Lower lobe of right lung (tissue), 2 donors: ENCODE measurements around the gene ODAD4. TPM values are rescaled to one million over a fixed set of nuclear protein-coding genes. Genes with fewer than 3 reads are reported as not detected.

ENCODE experiments used
- ATAC-seq, 2 donors: fragments of 200-7000 bp; cut with Tn5 transposase; one replicate each; pipeline ENCODE4 v1.9.1; 2020 to 2022; ENCODE audit warnings: mild to moderate bottlenecking in 2 of 2, moderate library complexity in 2 of 2
- DNase-seq: peaks from one replicate; pipeline ENCODE4 v3.0.0-alpha.2; 2020
- H3K27ac ChIP-seq: fragments of 200-600 bp; one replicate; pipeline ENCODE4 v1.8.0; 2022
- H3K27me3 ChIP-seq: fragments of 200-600 bp; one replicate; pipeline ENCODE4 v1.8.0; 2022; ENCODE audit warnings: low read depth
- H3K36me3 ChIP-seq: fragments of 200-600 bp; one replicate; pipeline ENCODE4 v1.8.0; 2022; ENCODE audit warnings: mild to moderate bottlenecking
- H3K4me1 ChIP-seq: fragments of 200-600 bp; one replicate; pipeline ENCODE4 v1.8.0; 2022
- H3K4me3 ChIP-seq: fragments of 200-600 bp; one replicate; pipeline ENCODE4 v1.8.0; 2022; ENCODE audit warnings: mild to moderate bottlenecking
- H3K9me3 ChIP-seq: fragments of 200-600 bp; one replicate; pipeline ENCODE4 v1.8.0; 2022
- CTCF ChIP-seq: fragments of 200-600 bp; IDR thresholded peaks from one replicate; pipeline ENCODE4 v1.8.0; 2022; ENCODE audit warnings: antibody characterized with exemption, mild to moderate bottlenecking
- intact Hi-C: fragments of 100-400 bp; cut with DNase I; formaldehyde crosslinking; loops from one replicate; pipeline ENCODE4 v1.11.0; 2022
- total RNA-seq: library from RNA; stranded (reverse); fragmentation: NEBNext Ultra II Directional; extraction: Animal tissue kit (Norgen Biotek cat#: 25700); gene quantifications from one replicate; pipeline ENCODE4 v1.2.1, GENCODE V29; 2021
- donor health status: DM: no; HTN: yes; CAD: no; lungs with severe emphysema.

The ODAD4 gene
- total RNA-seq, 1 donor from 2014 or later = 5.4 TPM

DNA sequence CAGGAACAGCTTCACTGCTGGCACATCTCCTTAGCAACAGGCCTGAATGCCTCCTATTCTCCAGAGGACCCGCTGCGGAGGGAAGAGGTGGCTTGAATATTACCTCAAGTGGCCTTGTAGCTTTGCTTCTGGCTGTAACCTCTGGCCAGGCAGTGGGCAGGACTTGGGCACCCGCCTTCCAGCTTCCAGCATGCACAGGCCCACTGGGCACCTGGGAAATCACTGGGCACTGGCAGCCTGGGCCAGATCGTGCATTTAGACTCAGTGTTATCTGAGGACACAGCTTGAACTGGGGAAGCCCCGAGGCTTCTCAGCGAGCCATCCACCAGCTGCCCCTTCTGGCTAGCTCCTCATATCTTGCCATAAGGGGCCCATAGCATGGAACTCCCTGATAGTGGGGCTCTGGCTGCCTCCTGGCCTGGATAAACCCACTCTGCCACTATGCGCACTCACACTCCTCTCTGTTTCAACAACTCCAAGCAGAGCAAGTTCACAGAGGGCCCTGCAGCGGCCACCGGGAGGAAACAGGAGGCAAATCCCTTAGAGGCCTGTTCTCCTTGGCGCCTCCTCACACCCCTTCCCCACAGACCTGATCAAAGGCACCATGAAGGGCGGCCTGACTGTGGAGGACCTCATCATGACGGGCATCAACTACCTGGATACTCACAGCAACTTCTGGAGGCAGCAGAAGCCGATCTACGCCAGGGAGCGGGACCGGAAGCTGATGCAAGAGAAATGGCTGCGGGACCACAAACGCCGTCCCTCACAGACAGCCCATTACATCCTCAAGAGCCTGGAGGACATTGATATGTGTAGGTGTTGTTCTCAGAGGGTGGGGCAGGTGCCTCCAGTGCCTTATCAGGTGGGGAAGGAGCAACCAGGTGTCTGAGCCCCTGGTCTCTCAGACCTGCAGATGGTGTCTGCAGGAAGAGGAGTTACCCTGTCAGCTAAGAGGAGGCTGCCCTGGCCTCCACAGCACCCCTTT, 7.8 kb downstream of the ODAD4 start:
- intact Hi-C loops = no loop called here
- H3K27me3 ChIP-seq = no peaks in the 10 kb centered on the region
- DNase-seq (no peak), ATAC-seq (no peak)
- H3K4me3 ChIP-seq = no peak overlapping the region
- H3K9me3 ChIP-seq = no peaks in the 10 kb centered on the region
- peaks cover 12% of the 10 kb centered on the region for H3K36me3 ChIP-seq
- no peak overlapping the region for H3K27ac ChIP-seq
- no peaks in the 10 kb centered on the region for H3K4me1 ChIP-seq
- no peak for TF ChIP-seq CTCF

GRCh38 chr17:41939044-41939692, 8.8 kb downstream of the ODAD4 start:
- Histone ChIP-seq H3K9me3 (no peaks in the 10 kb centered on the region), H3K27me3 (no peaks in the 10 kb centered on the region), H3K27ac (no peak overlapping the region), H3K4me1 (no peaks in the 10 kb centered on the region), H3K36me3 (peaks cover 12% of the 10 kb centered on the region), H3K4me3 (no peak overlapping the region)
- DNase-seq (no peak), ATAC-seq (no peak)
- intact Hi-C loops = no loop called here
- no peak for TF ChIP-seq CTCF

DNA sequence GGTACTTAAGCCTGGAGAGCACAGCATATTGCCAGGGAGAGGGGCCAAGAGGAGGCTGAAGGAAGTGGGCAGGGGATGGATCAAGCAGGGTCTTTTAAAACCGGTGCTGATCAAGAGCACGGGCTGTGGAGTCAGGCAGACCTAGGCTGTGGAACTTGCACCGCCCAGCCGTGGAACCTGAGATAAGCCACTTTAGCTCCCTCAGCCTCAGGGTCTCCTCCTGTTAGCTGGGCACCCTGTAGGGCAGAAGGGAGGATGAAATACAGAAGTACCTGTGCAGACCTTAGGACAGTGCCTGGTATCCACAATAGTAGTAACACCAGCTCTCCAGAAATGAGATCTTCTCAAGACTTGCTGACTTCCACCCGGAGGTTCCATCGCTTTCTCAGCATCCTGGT, 9.3 kb downstream of the ODAD4 start:
- peaks cover 12% of the 10 kb centered on the region for H3K36me3 ChIP-seq
- no peaks in the 10 kb centered on the region for H3K4me1 ChIP-seq
- no peak overlapping the region for H3K27ac ChIP-seq
- intact Hi-C loops = no loop called here
- no peaks in the 10 kb centered on the region for H3K9me3 ChIP-seq
- H3K4me3 ChIP-seq = no peak overlapping the region
- no peak for ATAC-seq
- no peak for DNase-seq
- no peaks in the 10 kb centered on the region for H3K27me3 ChIP-seq
- TF ChIP-seq CTCF = no peak

- TF ChIP-seq CTCF = no peak
- Histone ChIP-seq H3K36me3 (peaks cover 9% of the 10 kb centered on the region), H3K27ac (no peak overlapping the region), H3K27me3 (no peaks in the 10 kb centered on the region), H3K9me3 (no peaks in the 10 kb centered on the region), H3K4me3 (no peak overlapping the region), H3K4me1 (no peaks in the 10 kb centered on the region)
- DNase-seq (no peak), ATAC-seq (no peak)
- intact Hi-C loops = no loop called here
Measured at GRCh38 chr17:41941168-41941567, 10.8 kb downstream of the ODAD4 start.

DNA sequence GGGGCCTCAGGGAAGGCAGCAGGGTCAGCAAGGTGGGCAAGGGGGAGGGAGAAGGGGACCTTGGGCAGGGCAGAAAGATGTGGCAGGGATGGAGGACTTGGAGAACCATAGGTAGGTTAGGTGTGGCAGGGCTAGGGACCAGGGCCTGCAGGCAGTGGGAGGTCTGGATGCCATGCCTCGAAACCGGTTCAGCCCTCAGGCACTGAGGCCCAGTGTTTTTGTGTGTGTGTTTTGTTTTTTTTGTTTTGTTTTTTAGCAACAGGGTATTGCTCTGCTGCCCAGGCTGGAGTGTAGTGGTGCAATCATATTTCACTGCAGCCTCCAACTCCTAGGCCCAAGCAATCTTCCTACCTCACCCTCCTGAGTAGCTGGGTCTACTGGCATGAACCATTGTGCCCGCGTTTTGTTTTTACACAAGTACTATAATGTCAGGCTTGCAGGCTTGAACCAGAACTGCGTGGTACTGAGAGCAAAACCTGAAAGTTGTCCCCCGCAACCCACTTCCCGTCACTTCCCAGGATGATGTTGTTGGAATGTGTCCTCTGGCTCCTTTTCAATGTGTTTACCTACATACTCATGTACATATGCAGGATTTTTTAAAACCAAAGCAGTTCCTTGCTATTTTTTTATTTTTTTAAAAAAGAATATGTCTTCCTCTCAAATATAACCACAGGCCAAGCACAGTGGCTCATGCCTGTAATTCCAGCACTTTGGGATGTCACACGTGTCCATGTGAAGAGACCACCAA, 12.4 kb downstream of the ODAD4 start:
- no peaks in the 10 kb centered on the region for H3K4me1 ChIP-seq
- TF ChIP-seq CTCF = no peak
- intact Hi-C loops = no loop called here
- H3K36me3 ChIP-seq = peaks cover 7% of the 10 kb centered on the region
- ATAC-seq (peak in 1 of 2 donors; percentile 11), DNase-seq (no peak)
- no peaks in the 10 kb centered on the region for H3K9me3 ChIP-seq
- H3K27me3 ChIP-seq = no peaks in the 10 kb centered on the region
- no peak overlapping the region for H3K4me3 ChIP-seq
- no peak overlapping the region for H3K27ac ChIP-seq
